Progenitor cell of endocrine pancreas (in vitro differentiated cells): ENCODE data around the gene GXYLT2. TPM values are rescaled to one million over a fixed set of nuclear protein-coding genes. Genes with fewer than 3 reads are reported as not detected.

ENCODE experiments used
- DNase-seq: peaks from one replicate; pipeline ENCODE4 v3.0.0; 2021; ENCODE audit warnings: low spot score; ENCODE audit not compliant: unreplicated experiment
- H3K27ac Mint-ChIP-seq: 2 replicates; pipeline ENCODE4 v1.8.0; 2021; ENCODE audit warnings: mild to moderate bottlenecking, moderate library complexity, mixed read lengths
- H3K27me3 Mint-ChIP-seq: 2 replicates; pipeline ENCODE4 v1.8.0; 2021; ENCODE audit warnings: mixed read lengths
- H3K36me3 Mint-ChIP-seq: 2 replicates; pipeline ENCODE4 v1.8.0; 2022; ENCODE audit warnings: mixed read lengths; ENCODE audit not compliant: insufficient read depth
- H3K4me1 Mint-ChIP-seq: 2 replicates; pipeline ENCODE4 v1.8.0; 2021; ENCODE audit warnings: low read depth, mixed read lengths
- H3K4me3 Mint-ChIP-seq: 2 replicates; pipeline ENCODE4 v1.8.0; 2021; ENCODE audit warnings: low read depth, mild to moderate bottlenecking, moderate library complexity, mixed read lengths
- H3K9me3 Mint-ChIP-seq: 2 replicates; pipeline ENCODE4 v1.8.0; 2021; ENCODE audit warnings: low read depth, mixed read lengths
- total RNA-seq: library from RNA; stranded (reverse); gene quantifications from 2 replicates; pipeline ENCODE4 v1.2.1, GENCODE V29; 2021
- TF ChIP-seq, protein P1 (sequence below): fragments of 200-600 bp; sonication (generic); IDR thresholded peaks from one replicate; pipeline ENCODE4 v1.5.0; 2021; ENCODE audit warnings: antibody characterized with exemption, mild to moderate bottlenecking; ENCODE audit not compliant: unreplicated experiment

Gene GXYLT2
- total RNA-seq, 1 donor from 2014 or later, result 6.0 TPM

DNA sequence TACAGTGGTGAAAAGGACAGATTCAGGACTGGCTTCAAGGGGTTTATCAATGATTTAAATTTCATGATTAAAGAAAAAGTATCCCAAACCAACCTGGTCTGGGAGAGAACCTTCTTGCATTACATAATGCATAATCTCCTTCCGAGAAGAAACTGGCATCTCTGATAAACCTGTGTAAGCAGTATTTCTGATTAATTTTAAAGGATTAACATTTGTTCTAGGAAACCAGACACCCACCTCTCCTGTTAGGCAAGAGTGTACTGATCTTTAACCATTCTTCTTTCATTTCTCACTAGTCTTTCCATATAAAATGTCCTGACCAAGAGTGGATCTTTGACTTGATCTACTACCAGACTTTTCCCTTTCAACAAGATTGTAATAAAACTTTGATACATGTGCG lies 85.9 kb downstream of the GXYLT2 start:
- Mint-ChIP-seq H3K4me3 (no peak overlapping the region), H3K27me3 (no peaks in the 10 kb centered on the region), H3K27ac (peak overlapping the region; percentile 92), H3K9me3 (no peaks in the 10 kb centered on the region), H3K36me3 (no peaks in the 10 kb centered on the region), H3K4me1 (peaks cover 31% of the 10 kb centered on the region)
- DNase-seq, result no peak
- TF ChIP-seq, protein P1, sequence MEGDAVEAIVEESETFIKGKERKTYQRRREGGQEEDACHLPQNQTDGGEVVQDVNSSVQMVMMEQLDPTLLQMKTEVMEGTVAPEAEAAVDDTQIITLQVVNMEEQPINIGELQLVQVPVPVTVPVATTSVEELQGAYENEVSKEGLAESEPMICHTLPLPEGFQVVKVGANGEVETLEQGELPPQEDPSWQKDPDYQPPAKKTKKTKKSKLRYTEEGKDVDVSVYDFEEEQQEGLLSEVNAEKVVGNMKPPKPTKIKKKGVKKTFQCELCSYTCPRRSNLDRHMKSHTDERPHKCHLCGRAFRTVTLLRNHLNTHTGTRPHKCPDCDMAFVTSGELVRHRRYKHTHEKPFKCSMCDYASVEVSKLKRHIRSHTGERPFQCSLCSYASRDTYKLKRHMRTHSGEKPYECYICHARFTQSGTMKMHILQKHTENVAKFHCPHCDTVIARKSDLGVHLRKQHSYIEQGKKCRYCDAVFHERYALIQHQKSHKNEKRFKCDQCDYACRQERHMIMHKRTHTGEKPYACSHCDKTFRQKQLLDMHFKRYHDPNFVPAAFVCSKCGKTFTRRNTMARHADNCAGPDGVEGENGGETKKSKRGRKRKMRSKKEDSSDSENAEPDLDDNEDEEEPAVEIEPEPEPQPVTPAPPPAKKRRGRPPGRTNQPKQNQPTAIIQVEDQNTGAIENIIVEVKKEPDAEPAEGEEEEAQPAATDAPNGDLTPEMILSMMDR, result no peak

DNA sequence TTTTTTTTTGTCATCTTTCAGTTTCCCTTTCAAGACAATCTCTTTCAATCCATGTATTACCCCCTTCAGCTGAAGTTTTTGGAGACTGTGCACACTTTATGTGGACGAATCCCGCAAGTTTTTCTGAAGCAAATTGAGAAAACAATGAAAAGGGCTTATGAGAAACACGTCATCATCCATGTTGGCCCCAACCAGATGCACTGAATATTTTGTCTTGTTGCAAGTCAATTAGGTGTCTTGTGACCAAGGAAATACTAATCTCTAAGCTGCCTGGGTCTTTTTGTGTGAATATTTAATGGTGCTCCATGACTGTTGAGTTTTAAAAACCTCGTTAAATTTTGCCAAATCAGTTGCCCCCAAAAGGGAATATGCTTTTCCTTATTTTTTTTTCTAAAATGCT lies 87.1 kb downstream of the GXYLT2 start:
- Mint-ChIP-seq H3K27ac (peak overlapping the region; percentile 90), H3K36me3 (peaks cover 1% of the 10 kb centered on the region), H3K27me3 (no peaks in the 10 kb centered on the region)

DNA sequence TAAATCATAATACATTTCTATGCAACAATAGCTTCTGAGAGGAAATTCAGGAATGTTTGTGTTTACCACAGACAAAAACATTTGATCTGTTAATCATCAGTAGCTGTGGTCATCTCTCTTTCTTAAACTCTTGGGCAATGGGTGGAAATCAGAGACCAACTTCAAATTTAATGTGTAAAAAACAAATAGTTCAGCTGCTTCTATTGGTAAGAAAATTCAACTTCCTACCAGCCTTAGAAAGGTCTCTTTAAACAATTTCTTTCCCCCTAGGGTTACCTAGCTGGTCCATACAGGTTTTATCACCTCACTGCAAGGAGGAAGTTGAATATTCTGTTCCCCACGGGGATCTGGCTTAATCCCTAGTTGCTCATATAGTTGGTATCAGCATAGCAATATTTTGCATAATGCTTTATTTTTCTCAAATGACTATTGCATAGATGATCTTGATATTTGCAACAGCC lies 88.5 kb downstream of the GXYLT2 start:
- Mint-ChIP-seq H3K4me1 (peaks cover 29% of the 10 kb centered on the region), H3K36me3 (peaks cover 2% of the 10 kb centered on the region), H3K4me3 (no peak overlapping the region), H3K27me3 (no peaks in the 10 kb centered on the region), H3K9me3 (no peaks in the 10 kb centered on the region), H3K27ac (peak overlapping the region; percentile 90)
- no peak for DNase-seq
- TF ChIP-seq, protein P1, result no peak

More for the DNA sequence above, 87.1 kb downstream of the GXYLT2 start:
- Mint-ChIP-seq H3K4me3 (peak overlapping the region; percentile 42), H3K9me3 (no peaks in the 10 kb centered on the region), H3K4me1 (peaks cover 33% of the 10 kb centered on the region)
- DNase-seq, result no peak
- TF ChIP-seq, protein P1, result no peak

DNA sequence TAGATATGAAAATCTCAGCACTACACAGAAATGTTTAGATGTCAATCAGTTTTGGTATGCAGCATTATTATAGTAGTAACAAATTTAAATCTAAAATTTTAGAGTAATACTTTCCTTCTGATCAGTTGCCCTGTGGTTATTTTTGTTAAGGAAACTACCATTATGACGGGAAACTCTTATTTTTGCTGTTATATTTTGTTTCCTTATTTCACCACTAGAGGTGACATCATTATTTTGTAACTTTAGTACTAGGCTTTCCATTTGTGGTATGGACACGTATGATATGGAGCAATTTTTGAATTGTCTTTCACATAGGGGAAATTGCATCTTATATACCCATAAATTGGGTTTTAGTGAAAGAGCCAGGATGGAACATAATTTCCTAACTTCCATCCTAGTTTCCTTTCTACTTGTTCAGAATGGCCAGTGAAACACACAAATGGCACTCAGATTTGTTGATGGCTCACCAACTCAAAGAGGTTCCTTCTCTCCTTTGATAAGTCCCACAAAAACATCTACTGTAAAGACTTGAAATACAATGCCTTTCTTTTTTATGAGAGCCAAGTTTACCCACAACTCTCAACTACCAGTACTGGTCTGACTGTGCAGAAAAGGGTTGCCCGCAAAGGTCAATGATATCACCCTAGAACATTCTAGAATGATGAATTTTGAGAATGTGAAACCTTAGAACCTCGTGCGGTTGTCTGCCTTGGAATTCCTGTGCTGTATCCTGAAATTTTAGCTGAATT lies 89.4 kb downstream of the GXYLT2 start:
- Mint-ChIP-seq H3K27ac (no peak overlapping the region), H3K27me3 (no peaks in the 10 kb centered on the region), H3K4me3 (no peak overlapping the region), H3K36me3 (peaks cover 2% of the 10 kb centered on the region), H3K4me1 (peaks cover 26% of the 10 kb centered on the region), H3K9me3 (no peaks in the 10 kb centered on the region)
- DNase-seq, result no peak
- TF ChIP-seq, protein P1, result peak; percentile 18

DNA sequence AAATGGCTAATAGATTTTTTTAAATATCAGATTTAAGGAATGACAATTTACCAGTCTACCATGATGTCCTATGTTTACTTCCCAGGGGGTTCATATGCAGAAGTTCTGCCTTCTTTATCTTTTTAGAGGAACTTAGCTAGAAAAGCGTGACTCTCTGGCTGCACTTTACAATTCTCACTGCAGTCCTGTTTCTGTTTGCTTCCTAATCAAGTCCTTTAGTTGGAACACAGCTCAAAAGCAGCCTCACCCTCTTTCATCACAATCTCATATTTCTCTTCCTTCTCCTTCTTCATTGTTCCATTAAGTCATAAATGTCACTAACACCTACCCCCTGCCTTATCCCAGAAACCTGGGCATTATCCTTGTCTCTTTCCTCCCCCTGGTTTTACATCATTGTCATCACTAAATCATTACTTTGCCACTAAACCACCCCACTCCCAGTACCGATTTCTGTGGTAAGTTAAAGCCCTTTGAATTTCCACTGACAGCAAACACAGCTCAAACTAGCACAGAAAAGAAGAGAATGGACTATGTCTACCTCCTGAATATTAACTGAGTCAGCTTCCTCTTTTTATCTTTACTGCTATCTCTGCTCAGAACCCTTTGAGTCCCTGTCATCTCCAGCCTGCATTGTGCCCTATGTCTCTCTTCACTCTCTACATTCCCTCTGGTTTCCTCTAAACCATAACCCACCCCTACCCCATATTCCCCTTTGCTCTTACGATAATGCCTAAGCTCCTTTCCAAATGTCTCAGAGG lies 94.9 kb downstream of the GXYLT2 start:
- no peak for DNase-seq
- TF ChIP-seq, protein P1, result no peak
- H3K4me1 Mint-ChIP-seq, result peaks cover 2% of the 10 kb centered on the region
- peaks cover 5% of the 10 kb centered on the region for H3K36me3 Mint-ChIP-seq
- H3K27me3 Mint-ChIP-seq, result no peaks in the 10 kb centered on the region
- H3K27ac Mint-ChIP-seq, result no peak overlapping the region
- no peak overlapping the region for H3K4me3 Mint-ChIP-seq
- H3K9me3 Mint-ChIP-seq, result peaks cover 3% of the 10 kb centered on the region
